NCI-H146 treated with DMSO at 0.1 percent for 48 hours (cell line): ENCODE data around the gene MAFF.

Source experiments
- DNase-seq: peaks from one replicate; lab custom pipeline; 2025; ENCODE audit not compliant: unreplicated experiment; lab: John Stamatoyannopoulos, UW

MAFF gene

GRCh38 chr22:38246692-38247091 is 44.9 kb downstream of the MAFF start:
- DNase-seq: no peak

GRCh38 chr22:38247713-38248112 is 45.9 kb downstream of the MAFF start:
- DNase-seq: no peak

GRCh38 chr22:38248280-38248679 is 46.5 kb downstream of the MAFF start:
- no peak for DNase-seq

GRCh38 chr22:38249301-38249700 is 47.5 kb downstream of the MAFF start:
- no peak for DNase-seq

GRCh38 chr22:38249803-38250642 is 48.2 kb downstream of the MAFF start:
- DNase-seq: no peak

GRCh38 chr22:38250643-38251340 is 49.0 kb downstream of the MAFF start:
- no peak for DNase-seq

- DNase-seq: no peak
Observed at GRCh38 chr22:38251341-38251692, 49.5 kb downstream of the MAFF start.

- no peak for DNase-seq
Observed at GRCh38 chr22:38255697-38256096, 53.9 kb downstream of the MAFF start.

GRCh38 chr22:38257181-38257580 is 55.4 kb downstream of the MAFF start:
- DNase-seq: no peak

GRCh38 chr22:38257650-38258250 is 56.0 kb downstream of the MAFF start:
- peak; percentile 54 for DNase-seq

GRCh38 chr22:38258895-38259294 is 57.1 kb downstream of the MAFF start:
- DNase-seq: no peak

- DNase-seq: no peak
Observed at GRCh38 chr22:38259370-38259769, 57.6 kb downstream of the MAFF start.

- no peak for DNase-seq
Observed at GRCh38 chr22:38260761-38261681, 59.2 kb downstream of the MAFF start.

- no peak for DNase-seq
Observed at GRCh38 chr22:38262051-38262795, 60.4 kb downstream of the MAFF start.

GRCh38 chr22:38264322-38264843 is 62.6 kb downstream of the MAFF start:
- DNase-seq: no peak
